ENCODE measurements around the gene SPDL1. TPM values are rescaled to one million over a fixed set of nuclear protein-coding genes. Genes with fewer than 3 reads are reported as not detected.
A peak's percentile ranks its signal among the peaks of the same experiment; 100 is the strongest.

The SPDL1 gene
- total RNA-seq, 1 donor = 2.2 TPM

DNA sequence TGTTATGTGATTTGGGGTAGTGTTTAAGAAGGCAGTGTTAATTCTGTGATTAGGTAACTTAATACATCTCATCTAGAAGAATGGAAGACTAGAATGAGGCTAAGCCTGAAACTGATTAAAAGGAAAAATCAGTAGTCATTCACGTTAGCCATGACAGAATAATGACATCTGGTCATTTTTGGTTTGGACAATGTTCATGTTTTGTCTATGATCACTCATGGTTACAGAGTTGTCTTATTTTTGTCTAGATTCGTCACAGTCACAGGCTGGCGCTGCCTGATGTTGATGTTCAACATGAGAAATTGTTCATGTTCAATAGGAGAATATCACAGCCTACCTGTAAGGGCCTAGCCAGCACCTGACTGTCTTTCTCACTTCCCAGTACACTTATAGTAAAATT lies 44.0 kb downstream of the SPDL1 start:
- DNase-seq (ENCODE audit: low read depth in 2 of 3, low spot score in 2 of 3) = no peak

DNA sequence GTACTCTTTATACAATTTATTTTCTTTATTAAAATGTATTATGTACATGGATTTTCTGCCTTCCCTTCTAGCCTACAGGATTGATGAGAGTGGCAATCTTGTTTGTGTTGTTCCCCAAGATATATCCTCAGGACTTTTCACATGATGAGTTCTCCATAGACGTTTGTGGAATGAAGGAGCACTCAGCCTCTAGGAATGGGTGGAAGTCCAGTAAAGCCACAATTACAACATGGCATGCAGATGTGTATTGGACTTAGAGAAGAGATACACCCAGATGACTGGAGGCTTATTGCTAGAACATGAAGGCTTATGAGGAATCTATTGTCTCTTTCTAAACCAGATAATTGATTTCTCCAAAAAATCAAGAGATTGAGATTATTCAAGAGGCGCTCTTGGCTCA lies 45.3 kb downstream of the SPDL1 start:
- DNase-seq (ENCODE audit: low read depth in 2 of 3, low spot score in 2 of 3) = no peak

DNA sequence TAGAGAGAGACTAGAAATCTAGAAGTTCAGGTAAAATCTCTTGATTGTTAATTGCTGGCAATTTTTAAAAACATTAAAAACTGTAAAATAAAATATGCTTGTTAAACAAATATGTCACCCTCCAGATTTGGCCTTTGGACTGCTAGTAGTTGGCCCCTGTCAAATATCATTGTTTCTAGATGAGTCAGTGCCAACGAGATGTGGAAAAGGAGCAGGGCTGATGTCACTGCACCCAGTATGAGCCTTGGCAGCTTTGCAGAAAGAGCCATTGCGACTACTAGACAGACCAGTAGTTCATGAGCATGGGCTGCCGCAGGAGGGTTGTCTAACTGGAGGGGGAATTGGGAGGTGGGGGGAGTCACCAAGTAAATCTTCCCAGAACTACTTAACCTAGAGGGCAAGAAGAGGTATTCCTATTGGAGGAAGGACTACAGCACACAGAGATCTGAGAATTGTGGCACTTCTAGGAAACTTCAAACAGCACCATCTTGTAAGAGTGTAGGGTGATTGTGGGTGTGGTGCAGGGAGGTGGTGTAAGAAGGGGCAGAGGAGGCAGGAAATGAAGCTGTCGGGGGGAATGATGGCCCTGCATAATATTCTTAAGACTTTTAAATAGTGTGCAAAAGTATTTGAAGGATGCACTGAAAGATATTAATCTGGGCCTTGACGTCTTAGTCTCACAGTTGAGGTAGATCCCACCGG lies 46.4 kb downstream of the SPDL1 start:
- DNase-seq (ENCODE audit: low read depth in 2 of 3, low spot score in 2 of 3) = no peak

DNA sequence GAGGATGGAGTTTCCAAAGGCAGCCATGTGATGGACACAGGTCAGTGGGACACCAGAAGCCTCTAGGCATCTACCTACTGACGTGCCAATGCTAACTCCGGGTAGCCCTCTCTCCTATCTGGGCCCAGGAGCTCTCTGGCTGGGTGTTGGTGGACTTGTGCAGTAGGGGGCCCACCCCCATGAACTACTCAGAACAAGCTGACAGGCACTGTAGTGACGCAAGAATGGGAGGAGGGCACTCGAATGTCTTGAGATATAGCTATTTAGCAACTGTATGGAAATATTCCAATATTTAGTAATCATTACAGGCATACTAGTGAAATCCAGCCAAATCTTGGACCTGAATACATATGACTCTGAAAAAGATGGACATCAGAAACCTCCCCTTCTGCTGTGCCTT lies 47.8 kb downstream of the SPDL1 start:
- no peak for DNase-seq (ENCODE audit: low read depth in 2 of 3, low spot score in 2 of 3)

DNA sequence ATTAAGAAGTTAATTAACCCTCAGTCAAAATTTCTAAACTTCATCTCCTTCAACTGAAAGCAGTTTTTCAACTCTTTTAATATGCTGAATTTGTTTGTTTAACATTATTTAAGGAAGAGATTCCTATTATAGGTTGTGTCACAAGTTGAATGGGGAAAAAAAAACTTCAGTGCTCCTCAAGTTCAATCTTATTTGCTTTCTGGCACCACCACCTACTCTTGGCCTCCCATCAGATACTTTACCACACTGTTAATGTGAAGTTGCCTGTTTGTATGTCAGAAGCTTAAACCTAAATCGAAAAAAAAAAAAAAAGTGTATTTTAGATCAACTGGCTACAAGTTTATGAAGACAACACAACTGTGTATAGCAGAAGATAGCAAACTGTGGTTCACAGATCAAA lies 49.4 kb downstream of the SPDL1 start:
- no peak for DNase-seq (ENCODE audit: low read depth in 2 of 3, low spot score in 2 of 3)

DNA sequence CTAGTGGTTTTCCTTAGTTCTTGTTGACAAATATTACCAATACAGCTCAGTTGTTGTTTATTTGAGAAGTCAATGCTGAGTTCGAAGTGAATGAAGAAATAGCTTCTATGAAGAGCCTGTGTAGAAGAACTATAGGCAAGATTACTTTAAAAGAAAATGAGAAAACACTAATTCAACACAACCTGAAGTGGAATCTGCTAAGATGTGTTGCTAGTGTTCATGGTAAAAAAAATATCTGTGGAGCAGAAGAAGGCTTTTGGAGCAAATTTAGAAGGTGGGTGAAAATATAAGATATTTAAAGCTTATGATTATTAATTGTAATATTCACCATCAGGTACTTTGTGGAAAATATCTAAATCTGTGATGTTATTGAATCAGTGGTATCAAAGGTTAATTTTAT lies 51.0 kb downstream of the SPDL1 start:
- no peak for DNase-seq (ENCODE audit: low read depth in 2 of 3, low spot score in 2 of 3)

DNA sequence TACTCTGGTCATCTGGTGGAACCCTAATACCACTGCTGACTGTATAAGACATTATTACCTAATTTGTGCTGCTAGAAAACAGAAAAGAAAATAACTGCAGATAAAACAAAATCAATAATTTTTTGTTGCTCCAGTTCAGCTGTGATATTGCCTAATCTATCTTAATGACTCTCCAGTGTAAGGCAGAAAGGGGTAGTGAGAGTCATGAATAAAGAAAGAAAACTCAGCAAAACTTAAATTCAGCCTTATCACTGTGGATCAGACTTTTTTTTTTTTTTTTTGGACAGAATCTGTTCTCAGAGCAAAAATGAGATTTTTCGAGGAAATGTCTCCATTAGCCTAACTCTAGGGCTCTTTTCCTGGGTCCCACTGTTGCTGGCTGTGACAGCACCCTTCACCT lies 52.4 kb downstream of the SPDL1 start:
- DNase-seq (ENCODE audit: low read depth in 2 of 3, low spot score in 2 of 3) = no peak

DNA sequence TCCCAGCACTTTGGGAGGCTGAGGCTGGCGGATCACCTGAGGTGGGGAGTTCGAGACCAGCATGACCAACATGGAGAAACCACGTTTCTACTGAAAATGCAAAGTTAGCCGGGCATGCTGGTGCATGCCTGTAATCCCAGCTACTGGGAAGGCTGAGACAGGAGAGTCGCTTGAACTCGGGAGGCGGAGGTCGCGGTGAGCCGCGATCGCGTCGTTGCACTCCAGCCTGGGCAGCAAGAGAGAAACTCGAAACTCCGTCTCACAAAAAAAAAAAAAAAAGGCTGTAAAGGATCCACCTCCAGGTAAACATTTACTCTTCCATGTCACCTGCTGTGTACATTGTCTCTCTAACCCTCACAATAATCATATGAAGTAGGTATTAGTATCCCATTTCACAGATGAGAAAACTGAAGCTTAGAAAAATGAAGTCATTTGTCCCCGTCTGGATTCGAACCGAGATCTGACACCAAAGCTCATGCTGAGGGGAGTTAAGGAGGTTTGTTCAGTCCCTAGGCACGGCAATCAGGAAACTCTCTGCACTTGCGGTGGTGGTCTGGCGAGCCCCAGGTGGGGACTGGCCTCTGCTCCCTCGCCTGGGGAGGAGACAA lies 53.0 kb downstream of the SPDL1 start:
- no peak for DNase-seq (ENCODE audit: low read depth in 2 of 3, low spot score in 2 of 3)

DNA sequence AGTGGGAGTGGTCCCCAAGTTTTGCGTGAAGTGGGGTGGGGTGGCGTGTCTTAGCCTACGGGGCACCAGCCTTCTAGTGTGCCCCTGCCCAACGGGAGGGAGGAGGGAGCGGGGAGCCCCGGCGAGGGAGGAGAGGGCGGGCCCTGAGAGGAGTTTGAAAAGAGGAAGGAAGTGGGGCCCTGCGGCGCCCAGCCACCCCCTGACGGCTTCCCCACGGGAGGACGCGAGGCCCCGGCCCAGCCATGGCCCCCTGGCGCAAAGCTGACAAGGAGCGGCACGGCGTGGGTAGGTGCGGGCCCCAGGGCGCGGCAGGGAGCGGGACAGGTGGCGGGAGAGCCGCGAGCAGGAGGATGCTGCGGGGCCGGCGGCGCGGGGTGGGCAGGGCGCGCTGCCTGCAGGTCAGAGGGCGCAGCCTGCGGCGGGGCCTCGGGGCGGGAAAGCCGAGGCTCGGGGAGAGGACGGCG lies 53.5 kb downstream of the SPDL1 start, which contains the start of gene DOCK2:
DOCK2 (plus strand) TSS at position 191 of the 464 bp plus-strand sequence; CDS start at position 243, 52 bp downstream.
- DNase-seq (ENCODE audit: low read depth in 2 of 3, low spot score in 2 of 3) = peak; percentile 32 to 96 (median 91)

DNA sequence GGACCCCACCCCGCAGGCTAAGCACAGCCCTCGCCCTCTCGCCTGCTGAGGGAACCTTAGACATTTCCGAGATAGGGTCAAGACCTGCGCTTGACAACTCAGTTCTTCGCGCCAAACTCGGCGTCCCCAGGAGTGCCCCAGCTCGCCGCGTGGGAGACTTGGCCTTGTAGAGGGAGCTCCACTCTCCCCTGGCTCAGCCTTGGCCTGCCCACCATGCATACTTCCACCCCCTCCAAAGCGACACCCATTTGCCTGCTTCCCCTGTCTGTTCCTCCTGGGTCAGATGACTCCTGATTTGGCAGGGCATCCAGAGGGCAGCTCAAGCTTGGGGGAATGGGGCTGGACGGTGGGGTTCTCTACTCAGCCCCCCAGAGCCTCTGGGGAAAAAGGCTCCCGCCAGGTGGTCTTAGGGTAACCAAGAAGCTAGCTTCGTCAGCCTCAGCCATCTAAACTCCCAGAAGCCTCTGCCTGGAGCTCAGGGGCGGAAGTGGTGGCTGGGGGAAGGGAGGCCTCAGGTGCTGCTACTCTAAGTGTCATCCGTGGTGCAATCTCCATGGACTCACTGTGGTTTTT lies 54.1 kb downstream of the SPDL1 start:
- peak in 2 of 3 donors; percentile 34 to 52 for DNase-seq (ENCODE audit: low read depth in 2 of 3, low spot score in 2 of 3)

DNA sequence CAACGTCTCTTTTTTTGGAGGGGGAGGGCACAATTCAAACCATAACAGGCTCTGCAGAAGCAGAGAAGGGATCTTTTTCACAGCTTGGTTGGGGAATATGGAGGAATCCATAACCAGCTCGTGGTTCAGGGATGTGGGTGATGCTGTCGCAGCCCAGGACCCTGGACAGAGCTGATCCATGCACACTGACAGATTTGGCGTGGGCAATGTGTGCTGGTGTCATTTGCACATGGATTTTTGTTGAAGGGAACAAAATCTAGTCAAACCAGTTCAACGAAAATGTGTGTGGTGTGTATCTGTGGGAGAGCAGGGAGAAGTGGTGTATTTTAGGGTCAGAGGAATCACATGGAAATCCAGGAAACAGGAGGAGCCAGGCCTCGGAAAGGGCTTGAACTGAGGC lies 57.7 kb downstream of the SPDL1 start:
- no peak for DNase-seq (ENCODE audit: low read depth in 2 of 3, low spot score in 2 of 3)

DNA sequence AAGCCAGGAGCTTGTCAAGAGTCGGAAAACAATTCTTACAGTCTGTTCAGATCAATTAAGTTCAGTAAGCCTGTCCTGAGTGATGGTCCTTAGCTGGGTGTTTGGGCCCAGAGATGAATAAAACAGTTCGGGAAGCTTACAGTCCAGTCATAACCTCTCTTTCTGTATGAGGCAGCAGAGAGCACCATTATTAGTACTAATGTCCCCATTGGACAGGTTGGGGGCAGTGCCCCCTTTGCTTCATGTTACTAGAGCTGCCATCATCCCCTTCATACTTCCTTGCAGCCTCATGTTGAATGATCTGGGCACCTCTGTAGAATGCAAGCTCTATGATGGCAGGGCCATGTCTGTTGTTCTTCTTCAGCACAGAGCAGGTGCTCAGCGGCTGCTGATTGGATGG lies 63.3 kb downstream of the SPDL1 start:
- DNase-seq (ENCODE audit: low read depth in 2 of 3, low spot score in 2 of 3) = no peak

DNA sequence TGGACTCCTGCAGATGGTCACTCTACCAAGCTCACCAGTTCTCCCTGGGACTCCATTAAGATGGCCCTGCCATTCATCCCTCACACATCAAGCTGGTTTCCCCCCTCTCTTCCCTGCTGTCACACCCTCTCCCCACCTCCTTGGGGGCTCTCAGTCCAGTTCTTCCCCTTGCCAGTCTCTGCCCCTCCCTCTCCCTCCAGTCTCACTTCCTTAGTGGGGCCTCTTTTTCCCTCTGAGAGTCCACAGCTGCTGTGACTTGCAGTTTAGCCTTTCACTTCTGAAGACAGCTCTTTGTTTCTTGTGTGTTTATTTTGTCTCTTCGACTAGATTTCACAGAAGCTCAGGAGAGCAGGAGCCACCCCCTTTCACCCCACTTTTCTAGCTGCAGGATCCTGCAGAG lies 64.0 kb downstream of the SPDL1 start:
- DNase-seq (ENCODE audit: low read depth in 2 of 3, low spot score in 2 of 3) = peak in 2 of 3 donors; percentile 43 to 78

DNA sequence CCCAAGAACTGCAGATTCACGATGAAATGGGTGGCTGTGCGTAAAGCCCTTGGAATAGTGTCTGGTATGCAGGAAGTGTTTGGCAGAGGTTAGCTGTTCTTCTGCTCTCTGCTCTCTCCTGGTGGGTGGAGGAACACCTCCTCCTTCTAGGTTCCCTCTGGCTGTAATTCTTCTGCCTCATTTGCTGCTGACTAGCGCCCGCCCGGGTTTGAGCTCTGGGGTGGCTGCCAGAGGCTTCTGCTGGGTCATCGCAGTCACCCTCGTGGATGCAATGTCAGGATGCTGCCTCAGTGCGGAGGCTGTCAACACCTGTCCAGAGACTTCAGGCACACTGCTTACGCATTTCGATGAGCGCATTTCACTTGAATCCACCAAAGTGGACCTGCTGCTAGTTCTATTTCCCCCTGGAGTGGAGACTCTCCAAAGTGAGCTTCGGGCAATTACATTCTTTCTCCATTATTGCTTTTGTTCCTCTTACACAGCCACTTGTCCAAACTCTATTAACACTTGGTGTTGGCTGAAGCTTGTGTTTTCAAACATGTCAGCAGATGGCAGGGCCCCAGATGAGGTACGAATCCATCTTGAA lies 65.2 kb downstream of the SPDL1 start:
- peak in 2 of 3 donors; percentile 41 to 49 for DNase-seq (ENCODE audit: low read depth in 2 of 3, low spot score in 2 of 3)

DNA sequence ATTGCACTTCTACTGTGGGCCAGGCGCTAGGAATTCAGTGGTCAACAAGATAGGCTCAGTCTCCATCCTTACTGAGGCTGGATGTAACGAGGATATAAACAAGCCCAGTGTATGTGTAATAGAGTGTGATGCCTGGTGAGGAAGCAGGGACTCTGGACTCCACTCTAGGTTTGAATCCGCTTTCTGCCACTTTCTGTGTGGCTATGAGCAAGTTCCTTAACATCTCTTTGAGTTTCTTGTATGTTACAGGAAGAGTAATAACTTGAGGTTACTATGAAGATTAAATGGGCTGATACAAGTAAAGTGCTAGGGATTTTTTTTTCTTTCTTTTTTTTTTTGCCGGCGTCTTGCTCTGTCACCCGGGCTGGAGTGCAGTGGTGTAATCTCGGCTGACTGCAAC lies 65.9 kb downstream of the SPDL1 start:
- no peak for DNase-seq (ENCODE audit: low read depth in 2 of 3, low spot score in 2 of 3)

DNA sequence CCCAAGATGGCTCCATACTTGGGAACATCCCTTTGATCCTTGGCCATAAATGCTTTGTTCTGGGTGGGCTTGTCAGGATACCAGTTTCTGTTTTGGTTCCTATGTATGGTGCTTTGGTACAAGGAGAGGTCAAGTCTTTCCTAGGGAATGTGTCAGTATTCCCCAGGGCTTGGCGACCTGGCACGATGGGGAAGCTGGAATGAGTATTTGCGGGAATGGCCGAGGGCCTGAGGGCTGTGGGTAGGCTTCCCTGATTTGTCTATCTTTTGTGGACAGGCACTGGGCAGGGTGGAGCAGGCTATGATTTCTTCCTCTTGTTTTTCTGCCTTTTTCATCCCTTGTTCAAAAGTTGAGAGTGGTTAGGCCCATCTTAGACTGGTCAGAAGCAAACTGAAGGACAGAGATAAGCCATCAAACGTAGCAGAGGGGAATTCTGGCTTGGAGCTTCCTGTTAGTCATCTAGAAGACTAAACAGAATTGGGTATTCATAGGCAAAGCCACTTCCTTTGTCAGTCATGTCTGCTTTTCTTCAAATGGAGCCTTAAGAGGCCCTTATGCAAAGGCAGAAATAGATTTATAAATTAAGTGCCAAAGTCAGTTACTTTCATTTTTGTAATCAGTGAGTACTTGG lies 67.2 kb downstream of the SPDL1 start:
- DNase-seq (ENCODE audit: low read depth in 2 of 3, low spot score in 2 of 3) = peak in 2 of 3 donors; percentile 47 to 63

DNA sequence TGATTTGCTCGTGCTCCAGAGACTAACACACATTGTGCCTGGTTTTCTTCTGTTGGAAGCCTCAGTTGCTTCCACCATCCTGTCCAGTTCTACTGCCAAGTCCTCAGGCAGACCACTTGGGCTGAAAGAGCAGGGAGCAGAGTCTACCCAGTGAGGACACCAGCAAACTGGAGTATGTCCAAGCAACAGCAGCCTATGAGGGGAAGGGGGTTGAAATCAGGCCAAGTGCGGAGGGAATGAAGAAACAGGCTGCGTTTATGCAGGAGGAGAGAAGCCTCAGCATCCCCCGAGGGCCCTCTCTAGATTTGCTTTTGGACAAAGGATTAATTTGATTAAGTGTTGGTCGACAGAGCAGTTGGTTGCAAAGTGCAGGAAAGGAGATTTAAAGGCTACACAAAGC lies 68.0 kb downstream of the SPDL1 start:
- DNase-seq (ENCODE audit: low read depth in 2 of 3, low spot score in 2 of 3) = no peak

DNA sequence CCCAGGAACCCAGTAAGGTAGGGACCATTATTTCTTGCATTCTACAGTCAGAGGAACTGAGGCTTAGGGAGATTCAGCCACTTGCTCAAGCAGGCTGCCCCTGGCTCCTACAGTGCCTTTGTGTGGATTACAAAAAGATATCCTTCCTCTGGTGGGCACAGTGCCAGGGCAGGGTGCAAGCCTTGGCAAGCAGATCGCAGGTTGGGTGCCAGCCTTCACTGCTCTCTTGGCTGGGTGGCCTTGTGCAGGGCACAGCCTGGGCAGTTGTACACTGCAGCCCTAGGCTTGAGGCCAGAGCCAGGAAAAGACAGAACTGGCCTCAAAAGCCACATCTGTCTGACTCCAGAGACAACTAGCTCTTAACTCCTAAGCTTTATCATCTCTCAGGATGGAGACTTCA lies 68.5 kb downstream of the SPDL1 start:
- DNase-seq (ENCODE audit: low read depth in 2 of 3, low spot score in 2 of 3) = no peak

DNA sequence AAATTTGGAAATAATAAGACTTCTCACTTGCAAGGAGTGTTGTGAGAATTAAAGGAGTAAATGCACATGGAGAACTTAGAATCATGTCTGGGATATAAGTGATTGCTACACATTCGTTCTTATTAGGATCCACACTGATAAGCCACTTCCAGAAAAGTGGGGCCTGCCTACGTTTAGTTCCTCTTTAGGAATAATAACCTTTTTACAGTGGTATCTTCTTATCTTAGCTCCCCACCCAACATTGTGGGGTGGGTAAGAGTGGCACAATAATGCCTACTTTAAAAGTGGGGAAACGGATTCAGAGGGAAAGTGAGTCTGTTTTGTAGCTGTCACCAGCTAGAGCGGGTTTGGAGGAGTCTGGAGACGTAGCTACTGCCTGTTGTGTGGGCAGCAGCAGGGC lies 69.5 kb downstream of the SPDL1 start:
- DNase-seq (ENCODE audit: low read depth in 2 of 3, low spot score in 2 of 3) = peak in 1 of 3 donors; percentile 26

Measured in hematopoietic multipotent progenitor cell (in vitro differentiated cells).